Kidney capillary endothelial cell (primary cell): ENCODE data around the gene PEX12.
"Not testable (repeated sequence)": the region's sequence is repeated elsewhere in the genome, so short reads cannot be mapped to it uniquely, and the experiment has no call there.

ENCODE experiments used
- DNase-seq: peaks from one replicate; pipeline ENCODE4 v3.0.0-alpha.2; 2018; ENCODE audit warnings: low spot score

Gene PEX12

GRCh38 chr17:35536664-35537171 lies 41.7 kb downstream of the PEX12 start:
- DNase-seq: no peak

DNA sequence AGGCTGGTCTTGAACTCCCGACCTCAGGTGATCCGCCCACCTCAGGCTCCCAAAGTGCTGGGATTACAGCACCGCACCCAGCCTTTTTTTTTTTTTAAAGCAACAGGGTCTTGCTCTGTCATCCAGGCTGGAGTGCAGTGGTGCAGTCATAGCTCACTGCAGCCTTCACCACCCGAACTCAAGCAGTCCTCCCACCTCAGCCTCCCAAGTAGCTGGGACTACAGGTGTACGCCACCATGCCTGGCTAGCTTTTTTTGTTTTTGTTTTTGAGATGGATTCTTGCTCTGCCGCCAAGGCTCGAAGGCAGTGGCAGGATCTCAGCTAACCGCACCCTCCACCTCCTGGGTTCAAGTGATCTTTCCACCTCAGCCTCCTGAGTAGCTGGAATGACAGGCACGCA lies 43.0 kb downstream of the PEX12 start:
- DNase-seq: not testable (repeated sequence)

GRCh38 chr17:35534576-35535093 lies 43.7 kb downstream of the PEX12 start:
- DNase-seq: no peak

GRCh38 chr17:35531160-35531559 lies 47.2 kb downstream of the PEX12 start:
- no peak for DNase-seq

- DNase-seq: no peak
Measured at GRCh38 chr17:35529866-35530265, 48.5 kb downstream of the PEX12 start.

- not testable (repeated sequence) for DNase-seq
Measured at GRCh38 chr17:35529326-35529725, 49.0 kb downstream of the PEX12 start.
